PFSK-1 (cell line): ENCODE measurements around the gene STN1.

Experiments
- FOXP2 ChIP-seq: optimal IDR thresholded peaks from 2 replicates; pipeline ENCODE3; 2011; ENCODE audit warnings: borderline replicate concordance, control low read depth, inconsistent platforms; ENCODE audit not compliant: insufficient read depth; ENCODE audit errors: extremely low read length, extremely low read depth
- POLR2AphosphoS5 ChIP-seq: IDR thresholded peaks from 2 replicates; pipeline ENCODE4 v1.6.1; 2012; ENCODE audit warnings: low read depth, mild to moderate bottlenecking, control low read depth, low read length, moderate library complexity
- SIN3A ChIP-seq: IDR thresholded peaks from 2 replicates; pipeline ENCODE4 v1.6.1; 2012; ENCODE audit warnings: mild to moderate bottlenecking, low read length, moderate library complexity, borderline replicate concordance; ENCODE audit not compliant: insufficient read depth
- TAF1 ChIP-seq: IDR thresholded peaks from 2 replicates; pipeline ENCODE4 v1.6.1; 2012; ENCODE audit warnings: low read length, control low read depth, borderline replicate concordance; ENCODE audit not compliant: insufficient read depth
- TF ChIP-seq, protein P1 (sequence below), 2 experiments: IDR thresholded peaks; 2 replicates each; pipeline versions ENCODE4 v1.6.1 to v1.8.0; 2011 to 2012; ENCODE audit warnings: low read depth in 2 of 2, low read length in 2 of 2, control low read depth in 1 of 2, inconsistent platforms in 1 of 2, mild to moderate bottlenecking in 1 of 2, moderate library complexity in 1 of 2; ENCODE audit not compliant: insufficient read depth in 1 of 2

STN1 gene

GRCh38 chr10:103852856-103853255 is 65.1 kb downstream of the STN1 start:
- no peak for TF ChIP-seq FOXP2
- TF ChIP-seq, protein P1, sequence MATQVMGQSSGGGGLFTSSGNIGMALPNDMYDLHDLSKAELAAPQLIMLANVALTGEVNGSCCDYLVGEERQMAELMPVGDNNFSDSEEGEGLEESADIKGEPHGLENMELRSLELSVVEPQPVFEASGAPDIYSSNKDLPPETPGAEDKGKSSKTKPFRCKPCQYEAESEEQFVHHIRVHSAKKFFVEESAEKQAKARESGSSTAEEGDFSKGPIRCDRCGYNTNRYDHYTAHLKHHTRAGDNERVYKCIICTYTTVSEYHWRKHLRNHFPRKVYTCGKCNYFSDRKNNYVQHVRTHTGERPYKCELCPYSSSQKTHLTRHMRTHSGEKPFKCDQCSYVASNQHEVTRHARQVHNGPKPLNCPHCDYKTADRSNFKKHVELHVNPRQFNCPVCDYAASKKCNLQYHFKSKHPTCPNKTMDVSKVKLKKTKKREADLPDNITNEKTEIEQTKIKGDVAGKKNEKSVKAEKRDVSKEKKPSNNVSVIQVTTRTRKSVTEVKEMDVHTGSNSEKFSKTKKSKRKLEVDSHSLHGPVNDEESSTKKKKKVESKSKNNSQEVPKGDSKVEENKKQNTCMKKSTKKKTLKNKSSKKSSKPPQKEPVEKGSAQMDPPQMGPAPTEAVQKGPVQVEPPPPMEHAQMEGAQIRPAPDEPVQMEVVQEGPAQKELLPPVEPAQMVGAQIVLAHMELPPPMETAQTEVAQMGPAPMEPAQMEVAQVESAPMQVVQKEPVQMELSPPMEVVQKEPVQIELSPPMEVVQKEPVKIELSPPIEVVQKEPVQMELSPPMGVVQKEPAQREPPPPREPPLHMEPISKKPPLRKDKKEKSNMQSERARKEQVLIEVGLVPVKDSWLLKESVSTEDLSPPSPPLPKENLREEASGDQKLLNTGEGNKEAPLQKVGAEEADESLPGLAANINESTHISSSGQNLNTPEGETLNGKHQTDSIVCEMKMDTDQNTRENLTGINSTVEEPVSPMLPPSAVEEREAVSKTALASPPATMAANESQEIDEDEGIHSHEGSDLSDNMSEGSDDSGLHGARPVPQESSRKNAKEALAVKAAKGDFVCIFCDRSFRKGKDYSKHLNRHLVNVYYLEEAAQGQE (IDR thresholded peaks at IDR 0.05; ENCODE audit: insufficient read depth in 1 of 2, low read depth in 2 of 2, low read length in 2 of 2), result no peak

DNA sequence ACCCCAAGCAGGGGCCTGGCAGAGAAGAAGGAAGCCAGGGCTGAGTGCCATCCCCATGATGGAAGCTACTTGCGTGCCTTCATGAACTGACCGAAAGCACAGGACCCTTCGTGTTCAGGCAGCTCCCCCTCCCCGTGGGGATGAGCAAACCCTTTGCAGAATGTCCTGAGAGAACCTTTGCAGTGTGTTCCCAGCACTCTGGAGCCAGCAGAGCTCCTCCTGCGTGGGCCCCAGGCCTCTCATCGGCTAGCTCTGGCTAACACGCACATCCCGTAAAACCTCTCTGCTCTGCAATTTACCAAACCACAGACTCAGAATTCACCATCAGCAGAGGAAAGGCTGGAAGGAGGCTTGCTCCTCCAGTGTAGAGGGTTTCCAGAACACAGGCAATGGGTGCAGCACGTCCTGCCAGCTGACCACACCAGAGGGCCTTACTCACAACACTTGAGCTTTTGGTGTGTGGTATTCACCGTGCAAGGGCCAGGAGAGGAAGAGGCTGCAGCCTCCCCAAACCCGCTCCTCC is 65.7 kb downstream of the STN1 start:
- TF ChIP-seq SIN3A (no peak), TAF1 (no peak), POLR2AphosphoS5 (no peak), FOXP2 (no peak)
- TF ChIP-seq, protein P1 (IDR thresholded peaks at IDR 0.05; ENCODE audit: insufficient read depth in 1 of 2, low read depth in 2 of 2, low read length in 2 of 2), result no peak

- TF ChIP-seq TAF1 (no peak), SIN3A (no peak), FOXP2 (no peak), POLR2AphosphoS5 (no peak)
- TF ChIP-seq, protein P1 (IDR thresholded peaks at IDR 0.05; ENCODE audit: insufficient read depth in 1 of 2, low read depth in 2 of 2, low read length in 2 of 2), result no peak
Measured at GRCh38 chr10:103851261-103851660, 66.7 kb downstream of the STN1 start.

GRCh38 chr10:103850572-103850895 is 67.5 kb downstream of the STN1 start:
- TF ChIP-seq, protein P1 (IDR thresholded peaks at IDR 0.05; ENCODE audit: insufficient read depth in 1 of 2, low read depth in 2 of 2, low read length in 2 of 2), result no peak
- TF ChIP-seq SIN3A (no peak), POLR2AphosphoS5 (no peak), TAF1 (no peak), FOXP2 (no peak)

DNA sequence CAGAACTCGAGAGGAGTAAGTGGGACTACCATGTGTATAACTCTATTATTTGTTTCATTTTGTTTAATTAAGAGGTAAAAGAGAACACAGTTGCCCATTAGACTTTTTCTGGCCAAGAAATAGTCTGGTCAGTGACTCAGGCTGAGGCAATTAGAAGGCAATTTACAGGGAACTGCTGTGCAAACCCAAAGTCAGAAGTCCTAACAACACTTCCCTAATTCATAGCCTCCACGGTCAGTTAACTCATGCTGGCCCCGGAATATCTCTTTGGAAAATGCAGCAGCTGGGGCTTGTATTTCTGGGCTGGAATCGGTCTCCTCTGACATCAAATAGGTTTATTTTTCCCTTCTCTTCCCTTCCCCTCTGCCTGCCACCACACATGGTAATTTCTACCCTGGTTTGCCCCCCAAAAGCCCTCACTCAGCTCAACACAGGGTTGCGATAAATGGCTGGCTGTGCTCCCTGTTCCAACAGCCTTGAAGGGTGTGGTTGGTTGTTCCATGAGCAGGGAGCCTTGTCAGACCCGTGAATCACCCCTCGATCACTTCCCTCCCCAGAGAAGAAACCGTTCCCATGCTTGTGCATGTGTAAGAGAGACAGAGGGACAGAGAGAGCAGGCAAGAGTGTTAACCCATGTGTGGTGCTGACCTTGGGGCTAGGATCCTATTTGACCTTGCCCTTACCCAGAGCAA is 68.0 kb downstream of the STN1 start:
- TF ChIP-seq FOXP2, result no peak
- TF ChIP-seq TAF1, result no peak
- TF ChIP-seq SIN3A, result no peak
- TF ChIP-seq POLR2AphosphoS5, result no peak
- TF ChIP-seq, protein P1 (IDR thresholded peaks at IDR 0.05; ENCODE audit: insufficient read depth in 1 of 2, low read depth in 2 of 2, low read length in 2 of 2), result no peak
